NCI-H1092 treated with DMSO at 0.1 percent for 48 hours (cell line): ENCODE results near the gene UGT1A9.
A peak's percentile ranks its signal among the peaks of the same experiment; 100 is the strongest.

Source experiments
- DNase-seq: peaks from one replicate; lab custom pipeline; 2025; lab: John Stamatoyannopoulos, UW

The UGT1A9 gene

DNA sequence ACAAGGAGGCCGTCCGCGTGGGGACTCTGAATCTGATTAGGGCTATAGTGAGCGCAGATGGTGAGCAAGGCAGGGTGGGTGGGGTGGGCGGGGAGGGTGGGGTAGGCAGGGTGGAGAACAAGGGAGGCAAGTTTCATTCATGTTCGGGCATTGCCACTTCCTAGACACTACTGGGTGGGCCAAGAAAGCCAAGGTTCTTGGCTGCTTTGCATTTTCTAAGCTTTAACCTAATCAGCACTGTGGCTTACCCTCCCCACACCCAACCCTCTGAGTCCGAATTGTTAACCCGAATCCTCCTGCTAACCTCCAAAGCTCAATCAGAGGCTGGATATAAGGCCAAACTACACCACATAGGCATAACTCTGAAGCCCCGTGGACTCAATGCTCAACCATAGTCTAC lies 124.6 kb downstream of the UGT1A9 start:
- DNase-seq, result no peak

GRCh38 chr2:233798335-233799086 lies 126.8 kb downstream of the UGT1A9 start:
- DNase-seq, result no peak

- DNase-seq, result no peak
These were observed 127.5 kb downstream of the UGT1A9 start for GRCh38 chr2:233799087-233799665.

DNA sequence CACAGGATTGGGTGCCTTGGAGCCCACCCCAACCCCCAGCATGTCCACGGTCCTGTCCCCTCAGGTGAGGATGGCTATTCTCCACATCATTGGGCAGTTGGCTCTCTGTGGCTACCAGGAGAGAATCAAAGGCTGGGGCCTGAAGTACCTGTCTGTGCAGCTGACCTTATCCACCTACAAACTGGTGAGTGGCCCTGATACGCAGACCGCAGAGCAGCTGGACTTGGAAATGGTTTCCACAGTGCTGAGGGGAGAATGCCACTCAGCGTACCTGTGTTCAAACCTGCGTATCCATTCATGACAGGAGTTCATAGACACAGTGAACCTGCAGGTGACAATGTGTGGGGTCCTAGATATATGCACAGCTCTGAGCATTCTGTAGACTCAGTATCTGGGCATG lies 128.0 kb downstream of the UGT1A9 start:
- DNase-seq, result no peak

DNA sequence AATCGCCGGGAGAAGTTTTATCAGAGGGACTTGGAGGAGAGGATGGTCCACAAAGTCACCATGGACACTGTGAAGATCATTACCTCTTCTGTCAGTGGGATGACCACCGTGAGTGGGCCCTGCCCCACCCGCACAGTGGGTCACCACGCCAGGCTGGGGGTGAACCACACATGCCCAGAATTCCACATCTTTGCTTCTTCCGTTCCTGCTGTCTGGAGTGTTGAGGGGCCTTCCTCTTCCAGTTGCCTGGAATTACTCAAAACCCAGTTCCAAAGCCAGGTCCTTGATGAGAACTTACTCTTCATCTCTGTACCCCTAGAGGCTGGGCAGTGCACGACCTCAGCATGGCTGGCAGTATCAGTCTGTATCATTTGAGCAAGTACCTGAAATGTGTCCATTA lies 128.5 kb downstream of the UGT1A9 start:
- DNase-seq, result no peak

DNA sequence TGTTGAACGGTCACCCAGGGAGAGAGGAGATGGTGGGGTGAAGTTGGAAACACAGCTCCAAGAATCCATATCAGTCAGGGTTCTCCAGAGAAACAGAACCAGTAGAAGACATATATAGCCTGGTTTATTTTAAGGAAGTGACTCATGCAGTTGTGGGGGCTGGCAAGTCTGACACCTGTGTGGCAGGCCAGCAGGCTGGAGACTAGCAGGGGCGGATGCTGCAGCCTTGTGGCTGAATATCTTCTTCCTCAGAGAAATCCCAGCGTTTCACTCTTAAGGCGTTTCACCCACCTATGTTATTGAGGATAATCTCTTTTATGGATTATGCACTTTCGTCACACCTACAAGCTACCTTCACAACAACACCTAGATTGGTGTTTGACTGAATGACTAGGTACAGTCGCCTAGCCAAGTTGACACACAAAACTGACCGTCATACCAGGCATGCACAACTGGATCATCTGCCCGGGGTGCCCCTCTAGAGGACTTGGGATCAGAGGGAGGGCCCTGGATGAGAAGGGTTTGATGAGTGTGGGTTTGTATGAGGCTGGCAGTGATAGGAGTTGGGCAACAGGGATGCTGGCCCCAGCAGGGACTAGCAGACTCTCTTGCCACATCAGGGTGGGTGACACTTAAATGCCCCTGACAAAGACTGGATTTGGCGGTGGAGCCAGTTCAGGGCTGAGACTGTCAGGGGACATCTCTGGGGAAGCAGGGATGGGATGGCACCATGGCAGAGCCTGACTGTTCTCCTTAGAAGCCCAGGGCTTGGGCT lies 129.8 kb downstream of the UGT1A9 start:
- no peak for DNase-seq

- no peak for DNase-seq
These were observed 130.6 kb downstream of the UGT1A9 start for GRCh38 chr2:233802132-233802815.

- no peak for DNase-seq
These were observed 131.7 kb downstream of the UGT1A9 start for GRCh38 chr2:233803292-233803911.

GRCh38 chr2:233803994-233804393 lies 132.3 kb downstream of the UGT1A9 start:
- DNase-seq, result no peak

DNA sequence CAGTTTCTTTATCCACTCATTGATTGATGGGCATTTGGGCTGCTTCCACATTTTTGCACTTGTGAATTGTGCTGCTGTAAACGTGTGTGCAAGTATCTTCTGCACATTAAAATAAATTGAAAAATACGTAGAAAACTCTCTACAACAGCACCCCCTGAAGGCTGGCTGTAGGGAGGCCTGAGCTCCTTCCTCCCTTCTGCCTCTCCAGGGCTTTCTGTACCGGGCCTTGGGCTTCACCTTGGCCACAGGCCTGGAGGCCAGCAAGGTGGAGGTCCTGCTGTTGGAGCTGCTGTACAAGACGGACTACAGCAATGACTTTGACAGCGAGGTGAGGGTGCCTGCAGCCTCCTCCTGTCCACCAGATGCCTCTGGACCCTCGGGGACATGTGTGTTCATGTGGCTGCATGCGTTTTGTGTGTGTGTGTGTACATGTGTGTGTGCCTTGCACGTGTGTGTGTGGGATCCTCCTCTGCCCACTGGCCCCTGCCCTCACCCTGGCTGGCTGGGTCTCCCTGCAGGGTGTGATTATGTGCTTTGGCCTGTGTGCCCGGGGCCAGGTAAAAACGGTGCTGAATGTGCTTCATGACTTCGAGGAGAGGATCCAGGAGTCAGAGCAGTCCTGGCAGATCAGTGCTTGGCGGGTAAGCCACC lies 135.6 kb downstream of the UGT1A9 start:
- DNase-seq, result no peak

- DNase-seq, result no peak
These were observed 136.6 kb downstream of the UGT1A9 start for GRCh38 chr2:233807966-233808935.

- DNase-seq, result no peak
These were observed 138.7 kb downstream of the UGT1A9 start for GRCh38 chr2:233810385-233810784.

DNA sequence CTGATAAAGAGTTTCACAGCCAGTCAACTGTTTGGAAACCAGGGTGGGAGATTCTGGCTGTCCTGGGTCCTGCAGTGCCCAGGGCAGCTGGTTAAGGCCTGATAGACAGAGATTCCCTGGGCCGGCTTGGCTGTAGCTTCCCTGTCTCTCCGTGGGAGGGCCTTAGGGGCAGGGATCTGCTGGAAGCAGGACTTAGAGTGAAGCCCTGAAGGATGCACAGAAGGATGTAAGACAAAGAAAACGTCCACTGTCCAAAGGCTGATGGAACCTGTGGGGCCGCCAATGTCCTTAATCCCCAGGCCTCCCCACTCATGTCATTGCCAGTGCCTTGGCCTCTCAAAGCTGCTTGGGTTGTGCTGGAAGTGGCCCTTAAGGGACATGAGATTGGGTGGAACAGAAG lies 139.4 kb downstream of the UGT1A9 start:
- DNase-seq, result no peak

GRCh38 chr2:233811732-233812131 lies 140.0 kb downstream of the UGT1A9 start:
- DNase-seq, result no peak

DNA sequence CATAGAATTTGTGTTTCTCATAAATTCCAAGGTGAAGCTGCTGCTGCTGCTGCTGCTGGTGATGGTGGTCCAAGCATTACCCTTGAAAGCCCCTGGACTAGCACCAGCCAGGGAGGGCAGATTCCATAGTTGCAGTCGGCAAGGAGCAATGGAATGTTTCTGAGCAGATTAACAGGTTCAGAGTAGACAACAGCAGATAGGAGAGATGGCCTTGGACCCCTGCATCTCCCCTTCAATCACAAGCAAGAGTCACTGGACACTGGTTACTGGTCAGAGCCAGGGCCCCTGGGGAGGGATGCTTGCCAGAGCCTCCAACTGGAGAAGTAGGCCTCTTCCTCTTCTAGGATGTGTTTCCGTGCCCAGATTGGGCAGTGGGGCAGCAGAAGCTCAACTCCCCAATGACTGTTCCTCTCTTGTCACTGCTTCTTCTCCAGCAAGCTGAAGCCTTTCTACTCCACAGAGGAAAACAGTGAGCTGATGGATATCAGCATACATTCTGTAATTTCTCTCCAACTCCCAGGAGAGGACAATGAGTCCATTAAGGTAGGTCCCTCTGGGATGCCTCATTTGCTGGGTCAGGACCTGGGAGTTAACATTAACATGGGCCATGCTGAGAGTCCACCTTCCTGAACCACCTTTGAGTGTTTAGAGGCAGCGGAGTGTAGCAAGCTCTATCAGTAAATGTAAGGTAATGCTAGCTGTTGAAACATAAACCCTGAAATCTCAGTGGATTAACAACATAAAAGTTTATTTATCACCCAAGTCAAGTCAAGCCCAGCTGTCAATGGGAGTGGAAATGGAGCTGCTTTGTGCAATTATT lies 141.7 kb downstream of the UGT1A9 start:
- no peak for DNase-seq

GRCh38 chr2:233814056-233814835 lies 142.5 kb downstream of the UGT1A9 start:
- peak; percentile 2 for DNase-seq

- no peak for DNase-seq
These were observed 144.2 kb downstream of the UGT1A9 start for GRCh38 chr2:233815861-233816260.

- no peak for DNase-seq
These were observed 144.6 kb downstream of the UGT1A9 start for GRCh38 chr2:233816334-233816733.

- no peak for DNase-seq
These were observed 145.1 kb downstream of the UGT1A9 start for GRCh38 chr2:233816771-233817170.
